Astrocyte of the cerebellum (primary cell): Measurements from ENCODE around the gene SEH1L.

Experiments
- DNase-seq: peaks from one replicate; pipeline ENCODE4 v3.0.0-alpha.2; 2011; ENCODE audit warnings: low read depth
- H3K4me3 ChIP-seq: 2 replicates; pipeline ENCODE4 v1.5.1; 2011; ENCODE audit warnings: mild to moderate bottlenecking, low read depth, low read length, moderate library complexity
- in situ Hi-C: cut with HindIII; loops from 2 replicates; pipeline ENCODE4 v1.10.0; 2017; ENCODE audit warnings: low sequenced_read_pairs
- TF ChIP-seq, protein P1 (sequence below): IDR thresholded peaks from 2 replicates; pipeline ENCODE4 v1.5.1; 2012; ENCODE audit warnings: low read length, low read depth, moderate library complexity, mild to moderate bottlenecking; ENCODE audit errors: missing control alignments

SEH1L gene

DNA sequence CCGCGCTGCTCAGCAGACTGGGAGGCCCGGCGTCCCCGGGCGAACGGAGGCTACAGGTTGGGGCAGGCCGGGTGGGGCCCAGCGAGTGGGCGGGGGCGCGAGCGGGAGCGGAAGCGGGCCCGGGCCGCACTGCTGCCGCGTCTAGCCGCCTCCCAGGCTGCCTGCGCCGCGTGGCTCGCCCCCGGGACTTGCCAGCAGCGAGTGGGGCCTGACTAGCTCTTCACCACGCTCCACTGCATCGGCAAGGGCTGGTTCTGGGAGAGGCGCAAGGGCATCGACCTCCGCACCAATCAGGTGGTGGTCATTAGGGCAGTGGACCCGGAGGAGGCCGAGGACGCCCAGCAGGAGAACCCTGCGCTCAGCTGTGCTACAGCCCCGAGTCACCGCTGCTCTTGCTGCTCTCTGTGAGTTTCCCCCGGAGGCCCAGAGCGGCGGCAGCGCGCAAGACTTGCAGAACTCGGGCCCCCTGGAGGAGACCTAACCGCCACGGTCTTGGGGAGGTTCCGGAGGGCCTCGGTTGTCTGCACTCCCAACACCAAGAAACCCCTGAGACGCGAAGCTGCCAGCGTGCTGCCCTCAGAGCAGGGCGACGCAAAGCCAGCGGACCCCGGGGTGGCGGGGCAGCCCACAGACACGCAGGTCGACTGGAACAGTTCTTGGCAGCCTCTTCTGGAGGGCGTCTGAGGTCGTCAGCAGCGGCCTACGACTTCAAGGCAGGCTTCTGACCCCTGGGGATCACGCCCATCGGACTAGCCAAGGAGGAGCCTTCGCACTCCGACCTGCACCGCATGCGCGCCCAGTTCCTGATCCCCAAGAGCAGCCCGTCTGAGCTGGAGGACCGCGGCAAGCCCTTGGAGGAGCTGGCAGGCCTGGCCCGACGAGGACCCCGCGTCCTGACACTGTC, 36.5 kb upstream of the SEH1L start:
- DNase-seq, result no peak
- in situ Hi-C loops, result no loop called here
- peak overlapping the region; percentile 12 for H3K4me3 ChIP-seq
- TF ChIP-seq, protein P1, sequence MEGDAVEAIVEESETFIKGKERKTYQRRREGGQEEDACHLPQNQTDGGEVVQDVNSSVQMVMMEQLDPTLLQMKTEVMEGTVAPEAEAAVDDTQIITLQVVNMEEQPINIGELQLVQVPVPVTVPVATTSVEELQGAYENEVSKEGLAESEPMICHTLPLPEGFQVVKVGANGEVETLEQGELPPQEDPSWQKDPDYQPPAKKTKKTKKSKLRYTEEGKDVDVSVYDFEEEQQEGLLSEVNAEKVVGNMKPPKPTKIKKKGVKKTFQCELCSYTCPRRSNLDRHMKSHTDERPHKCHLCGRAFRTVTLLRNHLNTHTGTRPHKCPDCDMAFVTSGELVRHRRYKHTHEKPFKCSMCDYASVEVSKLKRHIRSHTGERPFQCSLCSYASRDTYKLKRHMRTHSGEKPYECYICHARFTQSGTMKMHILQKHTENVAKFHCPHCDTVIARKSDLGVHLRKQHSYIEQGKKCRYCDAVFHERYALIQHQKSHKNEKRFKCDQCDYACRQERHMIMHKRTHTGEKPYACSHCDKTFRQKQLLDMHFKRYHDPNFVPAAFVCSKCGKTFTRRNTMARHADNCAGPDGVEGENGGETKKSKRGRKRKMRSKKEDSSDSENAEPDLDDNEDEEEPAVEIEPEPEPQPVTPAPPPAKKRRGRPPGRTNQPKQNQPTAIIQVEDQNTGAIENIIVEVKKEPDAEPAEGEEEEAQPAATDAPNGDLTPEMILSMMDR, result no peak

DNA sequence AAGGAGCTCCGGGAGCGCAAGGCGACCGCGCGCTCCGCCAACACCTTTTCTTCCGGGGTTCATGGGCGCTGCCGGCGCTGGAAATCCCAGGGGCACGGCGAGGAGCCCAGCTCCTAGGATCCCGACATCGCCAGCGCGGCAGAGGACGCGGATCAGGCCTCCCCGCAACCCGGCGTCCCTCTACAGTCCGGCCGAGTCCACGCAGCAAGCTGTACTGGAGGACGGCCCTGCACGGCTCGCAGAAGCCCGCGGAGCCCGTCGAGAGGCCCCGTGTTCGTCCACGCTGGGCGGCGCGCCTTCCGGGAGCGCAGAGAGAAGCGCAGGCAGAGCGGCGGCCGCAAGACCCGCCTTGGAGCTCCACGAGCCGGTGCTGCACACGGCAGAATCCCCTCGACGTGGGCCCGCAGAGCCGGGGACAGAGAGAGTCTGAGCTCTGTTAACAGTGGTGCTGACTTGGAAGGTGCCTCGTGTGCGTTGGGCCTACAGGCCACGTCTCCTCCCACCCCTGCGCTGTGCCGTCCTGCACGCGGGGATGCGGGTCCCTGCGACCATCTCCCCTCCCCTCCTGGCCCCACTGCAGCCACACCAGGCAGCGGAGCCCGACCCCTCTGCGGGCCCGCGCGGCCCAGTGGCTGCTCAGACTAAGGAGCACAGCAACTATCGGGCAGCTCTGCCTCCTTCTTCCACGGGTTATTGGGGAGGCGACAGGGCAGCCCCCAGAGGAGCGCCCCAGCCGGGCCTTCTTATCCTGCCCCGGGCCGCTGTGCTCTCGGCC, 35.7 kb upstream of the SEH1L start:
- no peak overlapping the region for H3K4me3 ChIP-seq

DNA sequence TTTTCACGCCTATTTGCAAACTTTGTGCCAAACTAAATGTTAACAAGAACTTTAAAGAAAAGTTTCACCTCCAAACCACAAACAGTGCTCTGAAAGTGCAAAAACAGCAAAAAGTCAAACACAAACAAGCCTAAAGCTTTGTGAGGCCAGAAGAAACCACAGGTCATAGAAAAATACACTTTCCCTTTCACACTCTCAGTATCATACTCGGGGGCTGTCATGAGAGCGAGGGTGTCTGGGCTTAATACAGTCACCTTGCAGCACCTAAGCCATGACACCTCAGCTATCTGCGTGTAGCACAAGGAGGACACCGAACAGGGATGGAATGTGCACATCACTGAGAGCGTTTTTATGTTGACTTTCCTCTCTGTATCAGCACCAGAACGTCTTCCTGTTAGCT, 26.6 kb upstream of the SEH1L start:
- DNase-seq, result no peak
- H3K4me3 ChIP-seq, result no peak overlapping the region
- TF ChIP-seq, protein P1, result no peak
- in situ Hi-C loops, result loop anchor here (10.0 kb wide), 1 partner anchor 176 kb away; no protein-coding TSS in a partner anchor

More for the DNA sequence above, 35.7 kb upstream of the SEH1L start:
- no peak for DNase-seq
- TF ChIP-seq, protein P1, result no peak
- in situ Hi-C loops, result no loop called here

DNA sequence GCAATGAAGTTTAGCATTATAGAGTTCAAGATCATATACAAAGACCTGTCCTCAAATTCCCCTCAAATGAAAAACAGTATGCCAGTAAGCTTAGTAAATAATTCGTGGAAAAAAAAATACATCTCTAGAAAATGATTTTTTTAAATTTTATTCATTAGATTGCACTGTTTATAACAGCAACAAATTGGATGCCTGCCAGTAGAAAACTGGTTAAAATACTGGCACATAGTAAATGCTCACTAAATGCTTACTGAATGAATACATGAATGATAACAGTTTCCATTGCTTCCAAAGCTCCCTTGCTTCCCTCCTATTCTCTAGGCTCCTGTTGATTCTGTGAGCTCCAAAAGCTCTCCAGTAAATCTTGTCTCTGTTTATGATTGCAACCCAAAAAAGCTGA, 25.5 kb upstream of the SEH1L start:
- DNase-seq, result no peak
- TF ChIP-seq, protein P1, result no peak
- H3K4me3 ChIP-seq, result no peak overlapping the region
- in situ Hi-C loops, result loop anchor here (10.0 kb wide), 1 partner anchor 177 kb away; no protein-coding TSS in a partner anchor

DNA sequence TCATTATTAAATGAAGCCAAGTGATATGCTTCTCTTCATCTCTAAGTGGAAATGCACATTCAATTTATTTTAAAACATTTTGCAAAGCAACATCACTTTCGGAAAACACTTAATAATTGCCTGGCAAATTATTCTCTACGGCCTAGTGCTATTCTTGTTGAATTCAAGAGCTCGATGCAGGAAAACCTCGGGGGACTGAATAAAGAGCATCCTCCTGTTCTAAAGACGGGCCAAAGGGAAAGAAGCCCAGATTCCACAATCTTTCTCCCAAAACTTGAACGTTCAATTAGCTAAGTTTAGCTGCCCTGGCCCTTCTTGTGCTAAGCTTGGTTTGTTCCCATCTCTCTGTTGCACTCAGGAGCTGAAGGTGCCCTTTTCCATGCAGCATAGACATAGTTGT, 23.2 kb upstream of the SEH1L start:
- in situ Hi-C loops, result loop anchor here (10.0 kb wide), 1 partner anchor 180 kb away; no protein-coding TSS in a partner anchor
- DNase-seq, result no peak
- TF ChIP-seq, protein P1, result no peak
- no peak overlapping the region for H3K4me3 ChIP-seq

DNA sequence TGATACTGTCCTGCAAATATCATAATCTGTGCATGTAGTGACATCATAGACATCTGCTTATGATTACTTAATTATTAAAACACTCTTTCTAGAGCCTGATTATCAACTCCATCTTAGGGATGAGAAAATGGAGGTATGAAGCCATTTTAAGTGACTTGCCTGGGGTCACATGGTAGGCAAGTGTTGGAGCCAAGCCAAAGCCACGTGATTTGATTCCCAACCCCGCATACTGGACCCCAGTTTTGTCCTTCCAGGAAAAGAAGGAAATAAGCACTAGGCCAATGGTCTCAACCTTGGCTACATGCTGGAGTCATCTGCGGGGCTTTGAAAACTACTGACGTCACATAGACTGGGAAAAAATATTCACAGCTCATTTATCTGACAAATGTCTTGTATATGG, 19.6 kb upstream of the SEH1L start:
- no peak for DNase-seq
- no peak overlapping the region for H3K4me3 ChIP-seq
- TF ChIP-seq, protein P1, result no peak
- in situ Hi-C loops, result loop anchor here (10.0 kb wide), 1 partner anchor 183 kb away; no protein-coding TSS in a partner anchor
